GM21526 (cell line): ENCODE results near the gene BLTP3B.
A peak's percentile ranks its signal among the peaks of the same experiment; 100 is the strongest.
"Not testable (repeated sequence)": the region's sequence is repeated elsewhere in the genome, so short reads cannot be mapped to it uniquely, and the experiment has no call there.

Source experiments
- ATAC-seq: cut with Tn5 transposase; IDR thresholded peaks from one replicate; pipeline ENCODE4 v1.9.1; 2021; ENCODE audit warnings: moderate library complexity; ENCODE audit not compliant: unreplicated experiment, low FRiP score

Gene BLTP3B

GRCh38 chr12:100142851-100143559, at the start of gene BLTP3B:
Gene BLTP3B (minus strand): TSS chr12:100142874. CDS start chr12:100142635, 239 bp downstream.
- ATAC-seq, result peak; percentile 67

GRCh38 chr12:100189636-100190394, 47.1 kb upstream of the BLTP3B start:
- ATAC-seq, result no peak

GRCh38 chr12:100188888-100189635, 46.4 kb upstream of the BLTP3B start:
- not testable (repeated sequence) for ATAC-seq

GRCh38 chr12:100187857-100188519, 45.3 kb upstream of the BLTP3B start:
- ATAC-seq, result no peak

- ATAC-seq, result no peak
Measured at GRCh38 chr12:100187068-100187467, 44.4 kb upstream of the BLTP3B start.

GRCh38 chr12:100186071-100186470, 43.4 kb upstream of the BLTP3B start:
- ATAC-seq, result no peak

- peak; percentile 71 for ATAC-seq
Measured at GRCh38 chr12:100185361-100185894, 42.8 kb upstream of the BLTP3B start.

- ATAC-seq, result no peak
Measured at GRCh38 chr12:100184549-100185145, 42.0 kb upstream of the BLTP3B start.

- ATAC-seq, result no peak
Measured at GRCh38 chr12:100179252-100179651, 36.6 kb upstream of the BLTP3B start.

GRCh38 chr12:100176493-100176892, 33.8 kb upstream of the BLTP3B start:
- not testable (repeated sequence) for ATAC-seq

- ATAC-seq, result no peak
Measured at GRCh38 chr12:100174495-100174894, 31.8 kb upstream of the BLTP3B start.

GRCh38 chr12:100173111-100173510, 30.4 kb upstream of the BLTP3B start:
- no peak for ATAC-seq

GRCh38 chr12:100171248-100171647, 28.6 kb upstream of the BLTP3B start:
- no peak for ATAC-seq

GRCh38 chr12:100170313-100170858, 27.7 kb upstream of the BLTP3B start:
- no peak for ATAC-seq

- no peak for ATAC-seq
Measured at GRCh38 chr12:100169345-100169744, 26.7 kb upstream of the BLTP3B start.

- no peak for ATAC-seq
Measured at GRCh38 chr12:100168562-100168961, 25.9 kb upstream of the BLTP3B start.

GRCh38 chr12:100166232-100166631, 23.6 kb upstream of the BLTP3B start:
- ATAC-seq, result no peak

GRCh38 chr12:100165356-100165755, 22.7 kb upstream of the BLTP3B start:
- no peak for ATAC-seq

- no peak for ATAC-seq
Measured at GRCh38 chr12:100164153-100164704, 21.6 kb upstream of the BLTP3B start.
